Endothelial cell of umbilical vein (primary cell): Measurements from ENCODE around the gene PHOX2A. TPM values are rescaled to one million over a fixed set of nuclear protein-coding genes. Genes with fewer than 3 reads are reported as not detected.

Experiments
- BruUV-seq: library from RNA; stranded (reverse); fragments of 400-500 nt; replicated peaks from 2 replicates; lab custom pipeline; 2021; lab: Mats Ljungman, UMichigan
- CTCF ChIA-PET: fragments of 300-600, 350-600 bp; sonication (Branson Sonifier 250); formaldehyde crosslinking; loops from one replicate; lab custom pipeline; 2021; ENCODE audit warnings: antibody characterized with exemption, inconsistent platforms; lab: Charles Lee
- POLR2A ChIA-PET: fragments of 300-600, 350-600 bp; sonication (Branson Sonifier 250); formaldehyde crosslinking; loops from one replicate; lab custom pipeline; 2021; ENCODE audit warnings: antibody characterized with exemption, inconsistent platforms; lab: Charles Lee
- DNase-seq: peaks from one replicate; pipeline ENCODE4 v3.0.0-alpha.2; 2011; ENCODE audit warnings: low read depth, low spot score
- FAIRE-seq: peaks from 2 replicates; lab custom pipeline; 2011; peaks lifted over from hg19 to GRCh38; lab: Jason Lieb, UNC
- H2AFZ ChIP-seq: 2 replicates; pipeline ENCODE4 v1.6.0; 2012; ENCODE audit warnings: low read depth, low read length, control low read depth, inconsistent platforms
- H3K27ac ChIP-seq: 2 replicates; pipeline ENCODE4 v1.5.1; 2011; ENCODE audit warnings: low read depth, mild to moderate bottlenecking, control low read depth, low read length, moderate library complexity; ENCODE audit not compliant: insufficient read depth
- H3K27me3 ChIP-seq, 2 experiments: 2 replicates each; pipeline versions ENCODE4 v1.6.0 to v1.6.1; 2011; ENCODE audit warnings: low read length in 2 of 2, mixed read lengths in 1 of 2; ENCODE audit not compliant: control insufficient read depth in 2 of 2, insufficient read depth in 2 of 2
- H3K36me3 ChIP-seq, 2 experiments: 2 replicates in 1 of 2; 3 replicates in 1 of 2; pipeline ENCODE4 v1.5.1; 2011; ENCODE audit warnings: low read length in 2 of 2, mild to moderate bottlenecking in 1 of 2, moderate library complexity in 1 of 2; ENCODE audit not compliant: control insufficient read depth in 2 of 2, insufficient read depth in 2 of 2; ENCODE audit errors: extremely low read depth in 1 of 2
- H3K4me1 ChIP-seq: 3 replicates; pipeline ENCODE4 v1.5.1; 2011; ENCODE audit warnings: mild to moderate bottlenecking, low read length; ENCODE audit not compliant: control insufficient read depth, insufficient read depth; ENCODE audit errors: extremely low read depth
- H3K4me2 ChIP-seq: 2 replicates; pipeline ENCODE4 v1.6.1; 2011; ENCODE audit warnings: low read length, control low read depth, mixed read lengths; ENCODE audit not compliant: insufficient read depth
- H3K4me3 ChIP-seq, 3 experiments: fragments of 200-600 bp in 1 of 3; sonication (generic), shearing (Covaris generic) in 1 of 3; replicated peaks in 1 of 3; 2 replicates each; pipeline ENCODE4 v1.5.1; 2011 to 2016; ENCODE audit warnings: control low read depth in 3 of 3, low read length in 3 of 3, mild to moderate bottlenecking in 2 of 3, inconsistent platforms in 1 of 3, low read depth in 1 of 3, moderate library complexity in 1 of 3; ENCODE audit not compliant: insufficient read depth in 1 of 3
- H3K79me2 ChIP-seq: 2 replicates; pipeline ENCODE4 v1.6.0; 2012; ENCODE audit warnings: low read length, inconsistent platforms; ENCODE audit not compliant: control insufficient read depth, insufficient read depth
- H3K9ac ChIP-seq: replicated peaks from 2 replicates; pipeline ENCODE3; 2011; ENCODE audit warnings: low read length, control low read depth; ENCODE audit not compliant: insufficient read depth; ENCODE audit errors: extremely low read depth
- H3K9me1 ChIP-seq: replicated peaks from 3 replicates; pipeline ENCODE4 v1.6.0; 2011; ENCODE audit warnings: mild to moderate bottlenecking, low read length; ENCODE audit not compliant: control insufficient read depth, insufficient read depth; ENCODE audit errors: extremely low read depth
- H3K9me3 ChIP-seq: replicated peaks from 2 replicates; pipeline ENCODE4 v1.5.1; 2012; ENCODE audit warnings: low read length, inconsistent platforms; ENCODE audit not compliant: control insufficient read depth, insufficient read depth
- H4K20me1 ChIP-seq: replicated peaks from 2 replicates; pipeline ENCODE3; 2011; ENCODE audit warnings: mild to moderate bottlenecking, low read length; ENCODE audit not compliant: control insufficient read depth, insufficient read depth; ENCODE audit errors: extremely low read depth
- EZH2 ChIP-seq: IDR thresholded peaks from 2 replicates; pipeline ENCODE4 v1.6.1; 2012; ENCODE audit warnings: borderline replicate concordance, low read depth, mild to moderate bottlenecking, moderate library complexity, low read length, inconsistent platforms; ENCODE audit not compliant: severe bottlenecking
- FOS ChIP-seq: IDR thresholded peaks from 2 replicates; pipeline ENCODE4 v1.6.1; 2011; ENCODE audit warnings: mild to moderate bottlenecking, low read length, moderate library complexity, borderline replicate concordance; ENCODE audit not compliant: insufficient read depth
- GATA2 ChIP-seq: IDR thresholded peaks from 2 replicates; pipeline ENCODE4 v1.7.0; 2011; ENCODE audit warnings: low read depth, mild to moderate bottlenecking, moderate library complexity, mixed read lengths, low read length; ENCODE audit not compliant: insufficient read length, insufficient read depth
- JUN ChIP-seq: IDR thresholded peaks from 2 replicates; pipeline ENCODE4 v1.6.1; 2011; ENCODE audit warnings: borderline replicate concordance, low read depth; ENCODE audit not compliant: insufficient read length, insufficient read depth
- MAX ChIP-seq: IDR thresholded peaks from 2 replicates; pipeline ENCODE4 v1.6.1; 2011; ENCODE audit not compliant: insufficient read depth, insufficient read length
- MYC ChIP-seq: IDR thresholded peaks from one replicate; pipeline ENCODE4 v1.6.1; 2011; ENCODE audit warnings: mild to moderate bottlenecking, low read depth, low read length
- POLR2A ChIP-seq: IDR thresholded peaks from 2 replicates; pipeline ENCODE4 v1.6.1; 2012; ENCODE audit warnings: low read depth, mild to moderate bottlenecking, control low read depth, low read length
- POLR2AphosphoS5 ChIP-seq: IDR thresholded peaks from 2 replicates; pipeline ENCODE4 v1.6.1; 2012; ENCODE audit warnings: low read depth, mild to moderate bottlenecking, control low read depth, low read length, moderate library complexity; ENCODE audit not compliant: insufficient read depth
- dilution Hi-C: fragments of 300-500 bp; cut with MboI; formaldehyde crosslinking; loops from one replicate; pipeline ENCODE4 v1.15.0; 2019; ENCODE audit warnings: low sequenced_read_pairs; ENCODE audit not compliant: extremely low pct_ligation_motif_present
- intact Hi-C: fragments of 100-400 bp; cut with micrococcal nuclease; formaldehyde crosslinking; loops from one replicate; pipeline ENCODE4 v1.10.0; 2022
- polyA plus RNA-seq, 4 experiments: library from polyadenylated mRNA; depleted of rRNA in 3 of 4; stranded (reverse) in 3 of 4; unstranded in 1 of 4; fragments of >200 nt; gene quantifications; 2 replicates each; pipeline versions ENCODE4 v1.2.1 to v1.2.3, GENCODE V29; 2011 to 2012; ENCODE audit warnings: missing spikeins in 1 of 4
- total RNA-seq: library from RNA; stranded (reverse); gene quantifications from 2 replicates; pipeline ENCODE4 v1.2.3, GENCODE V29; 2021
- TF ChIP-seq, protein P1 (sequence below), 2 donors: IDR thresholded peaks; 1 replicate in 1 of 2; 2 replicates in 1 of 2; pipeline ENCODE4 v1.5.1; 2011; ENCODE audit warnings: low read length in 2 of 2, mild to moderate bottlenecking in 2 of 2, moderate library complexity in 2 of 2, control low read depth in 1 of 2, inconsistent platforms in 1 of 2, low read depth in 1 of 2; ENCODE audit not compliant: insufficient read depth in 1 of 2; ENCODE audit errors: extremely low read depth in 1 of 2

The PHOX2A gene
- total and polyA plus RNA-seq, 2 donors (not counting 3 experiments of a cell fraction or from before 2014, with no cell fraction given): not detected

DNA sequence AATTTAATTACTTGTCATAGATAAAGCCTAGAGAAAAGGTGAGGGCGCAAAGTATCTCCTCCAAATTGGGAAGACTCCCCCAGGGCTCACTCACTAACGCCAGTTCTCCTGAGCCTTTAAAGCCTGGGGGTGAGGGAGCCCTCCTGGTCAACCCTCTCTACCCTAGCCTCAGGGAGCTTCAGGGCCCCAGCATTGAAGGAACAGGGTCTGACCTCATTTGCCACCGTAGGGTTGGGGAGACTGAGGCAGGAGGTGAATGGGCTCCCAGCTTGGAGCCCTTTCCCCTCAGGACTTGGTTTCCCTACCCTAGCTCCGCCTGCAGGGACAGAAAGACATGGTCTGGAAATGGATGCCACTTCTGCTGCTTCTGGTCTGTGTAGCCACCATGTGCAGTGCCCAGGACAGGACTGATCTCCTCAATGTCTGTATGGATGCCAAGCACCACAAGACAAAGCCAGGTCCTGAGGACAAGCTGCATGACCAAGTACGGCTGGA is 25.7 kb downstream of the PHOX2A start:
- no peaks in the 10 kb centered on the region for H4K20me1 ChIP-seq
- no peaks in the 10 kb centered on the region for H3K36me3 ChIP-seq
- H3K9me1 ChIP-seq: no peaks in the 10 kb centered on the region
- no TSS peak for BruUV-seq
- intact Hi-C loops: no loop called here
- no peak overlapping the region for H3K4me3 ChIP-seq
- DNase-seq (no peak), FAIRE-seq (no peak)
- POLR2A ChIA-PET: no interaction called here
- peaks cover 5% of the 10 kb centered on the region for H3K4me1 ChIP-seq
- H3K27me3 ChIP-seq: peaks cover 22 to 24% of the 10 kb centered on the region in 2 experiments
- no peaks in the 10 kb centered on the region for H3K79me2 ChIP-seq
- dilution Hi-C loops: no loop called here
- H3K27ac ChIP-seq: no peak overlapping the region
- H3K9ac ChIP-seq: no peak overlapping the region
- H3K9me3 ChIP-seq: no peaks in the 10 kb centered on the region
- TF ChIP-seq POLR2AphosphoS5 (no peak), MAX (no peak), EZH2 (no peak), FOS (no peak), GATA2 (no peak), POLR2A (no peak), MYC (no peak), JUN (no peak)
- TF ChIP-seq, protein P1, sequence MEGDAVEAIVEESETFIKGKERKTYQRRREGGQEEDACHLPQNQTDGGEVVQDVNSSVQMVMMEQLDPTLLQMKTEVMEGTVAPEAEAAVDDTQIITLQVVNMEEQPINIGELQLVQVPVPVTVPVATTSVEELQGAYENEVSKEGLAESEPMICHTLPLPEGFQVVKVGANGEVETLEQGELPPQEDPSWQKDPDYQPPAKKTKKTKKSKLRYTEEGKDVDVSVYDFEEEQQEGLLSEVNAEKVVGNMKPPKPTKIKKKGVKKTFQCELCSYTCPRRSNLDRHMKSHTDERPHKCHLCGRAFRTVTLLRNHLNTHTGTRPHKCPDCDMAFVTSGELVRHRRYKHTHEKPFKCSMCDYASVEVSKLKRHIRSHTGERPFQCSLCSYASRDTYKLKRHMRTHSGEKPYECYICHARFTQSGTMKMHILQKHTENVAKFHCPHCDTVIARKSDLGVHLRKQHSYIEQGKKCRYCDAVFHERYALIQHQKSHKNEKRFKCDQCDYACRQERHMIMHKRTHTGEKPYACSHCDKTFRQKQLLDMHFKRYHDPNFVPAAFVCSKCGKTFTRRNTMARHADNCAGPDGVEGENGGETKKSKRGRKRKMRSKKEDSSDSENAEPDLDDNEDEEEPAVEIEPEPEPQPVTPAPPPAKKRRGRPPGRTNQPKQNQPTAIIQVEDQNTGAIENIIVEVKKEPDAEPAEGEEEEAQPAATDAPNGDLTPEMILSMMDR (IDR thresholded peaks at IDR 0.05; ENCODE audit: extremely low read depth in 1 of 2, insufficient read depth in 1 of 2, low read depth in 1 of 2, low read length in 2 of 2): no peak
- CTCF ChIA-PET: no interaction called here
- H3K4me2 ChIP-seq: no peak overlapping the region
- H2AFZ ChIP-seq: no peak overlapping the region
